Superior temporal gyrus (tissue), 1 donor: Measurements from ENCODE around the gene HTR3E.
"Not testable (repeated sequence)": the region's sequence is repeated elsewhere in the genome, so short reads cannot be mapped to it uniquely, and the experiment has no call there.

ENCODE experiments used
- DNase-seq: peaks from one replicate; pipeline ENCODE4 v3.0.0-alpha.2; 2016; ENCODE audit errors: extremely low spot score

HTR3E gene

DNA sequence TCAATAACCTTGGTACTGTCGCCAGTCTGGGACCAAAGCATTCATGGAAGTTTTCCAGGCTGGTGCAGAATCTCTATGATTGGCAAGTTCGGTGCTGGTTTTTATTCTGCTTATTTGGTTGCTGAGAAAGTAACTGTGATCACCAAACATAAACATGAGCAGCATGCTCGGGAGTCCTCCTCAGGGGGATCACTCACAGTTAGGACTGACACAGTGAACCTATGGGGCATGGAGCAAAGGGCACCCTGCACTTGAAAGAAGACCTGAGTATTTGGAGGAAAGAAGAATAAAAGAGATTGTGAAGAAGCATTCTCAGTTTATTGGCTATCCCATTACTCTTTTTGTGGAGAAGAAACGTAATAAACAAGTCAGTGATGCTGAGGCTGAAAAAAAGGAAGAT, 19.2 kb downstream of the HTR3E start:
- no peak for DNase-seq

DNA sequence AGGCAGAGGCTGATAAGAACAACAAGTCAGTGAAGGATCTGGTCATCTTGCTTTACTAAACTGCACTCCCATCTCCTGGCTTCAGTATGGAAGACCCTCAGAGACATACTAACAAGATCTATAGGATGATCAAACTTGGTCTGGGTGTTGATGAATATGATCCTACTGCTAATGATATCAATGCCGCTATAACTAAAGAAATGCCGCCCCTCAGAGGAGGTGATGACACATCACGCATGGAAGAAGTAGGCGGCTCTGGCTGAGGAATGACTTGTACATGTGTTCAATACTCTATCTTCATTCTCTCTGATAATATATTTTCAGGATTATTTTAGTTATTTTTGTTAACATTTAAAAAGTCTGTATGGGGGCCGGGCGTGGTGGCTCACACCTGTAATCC, 20.8 kb downstream of the HTR3E start:
- DNase-seq: no peak

DNA sequence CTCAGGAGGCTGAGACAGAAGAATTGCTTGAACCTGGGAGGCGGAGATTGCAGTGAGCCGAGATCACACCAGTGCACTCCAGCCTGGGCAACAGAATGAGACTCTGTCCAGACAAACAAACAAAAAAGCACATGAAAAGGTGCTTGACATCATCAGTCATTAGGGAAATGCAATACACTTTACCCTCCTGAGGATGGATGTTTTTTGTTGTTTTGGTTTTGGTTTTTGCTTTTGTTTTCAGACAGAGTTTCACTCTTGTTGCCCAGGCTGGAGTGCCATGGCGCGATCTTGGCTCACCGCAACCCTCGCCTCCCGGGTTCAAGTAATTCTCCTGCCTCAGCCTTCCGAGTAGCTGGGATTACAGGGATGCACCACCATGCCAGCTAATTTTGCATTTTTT, 24.2 kb downstream of the HTR3E start:
- not testable (repeated sequence) for DNase-seq

DNA sequence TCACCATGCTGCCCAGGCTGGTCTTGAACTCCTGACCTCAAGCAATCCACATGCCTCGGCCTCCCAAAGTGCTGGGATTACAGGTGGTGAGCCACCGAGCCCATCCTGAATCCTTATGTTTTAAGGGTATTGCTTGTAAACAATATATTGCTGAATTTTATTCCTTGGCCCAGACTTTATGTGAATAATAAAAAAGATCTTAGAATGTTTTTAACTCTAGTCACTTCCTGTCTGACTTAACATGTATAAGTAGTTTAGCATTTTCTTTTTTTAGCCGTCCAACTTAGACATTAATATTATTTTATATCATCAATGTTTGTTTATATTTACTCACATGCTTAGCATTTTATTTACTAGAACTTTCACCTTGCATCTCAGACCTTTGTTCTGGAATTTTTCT, 29.1 kb downstream of the HTR3E start:
- no peak for DNase-seq

DNA sequence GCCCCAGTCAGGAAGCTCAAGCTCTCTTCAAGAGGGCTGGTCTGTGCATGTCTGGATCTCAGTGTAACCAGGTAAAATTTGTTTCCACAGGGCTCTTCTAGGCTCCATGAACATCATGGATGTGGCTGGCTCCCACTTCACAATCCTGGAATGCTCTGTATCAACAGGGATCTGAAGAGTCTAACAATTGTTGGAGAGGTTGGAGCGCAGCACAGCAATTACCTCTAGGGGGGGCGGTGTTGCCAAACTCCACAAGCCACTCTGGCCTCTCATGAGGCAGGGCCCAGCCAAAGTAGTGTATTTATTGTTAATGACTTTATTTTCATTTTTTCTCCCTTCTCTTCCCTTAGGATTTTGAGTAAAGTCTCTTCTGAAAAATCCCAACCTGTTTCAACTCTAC, 32.1 kb downstream of the HTR3E start:
- DNase-seq: no peak

DNA sequence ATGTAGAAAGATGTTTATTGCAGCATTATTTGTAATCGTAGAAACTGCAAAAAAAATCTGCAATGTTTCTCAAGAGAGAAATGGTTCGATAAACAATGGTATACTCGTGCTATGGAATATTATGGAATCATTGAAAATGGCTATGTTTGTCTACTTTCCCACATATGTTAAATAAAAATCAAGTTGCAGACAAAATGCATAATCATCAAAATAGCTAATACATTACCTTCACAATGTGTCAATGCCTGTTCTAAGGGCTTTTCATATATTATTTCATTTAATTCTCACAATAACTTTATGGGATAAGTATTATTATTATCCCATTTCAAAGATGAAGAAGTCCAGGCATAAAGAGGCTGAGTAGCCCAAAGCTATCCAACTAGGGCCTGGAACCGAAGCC, 36.1 kb downstream of the HTR3E start:
- DNase-seq: no peak

DNA sequence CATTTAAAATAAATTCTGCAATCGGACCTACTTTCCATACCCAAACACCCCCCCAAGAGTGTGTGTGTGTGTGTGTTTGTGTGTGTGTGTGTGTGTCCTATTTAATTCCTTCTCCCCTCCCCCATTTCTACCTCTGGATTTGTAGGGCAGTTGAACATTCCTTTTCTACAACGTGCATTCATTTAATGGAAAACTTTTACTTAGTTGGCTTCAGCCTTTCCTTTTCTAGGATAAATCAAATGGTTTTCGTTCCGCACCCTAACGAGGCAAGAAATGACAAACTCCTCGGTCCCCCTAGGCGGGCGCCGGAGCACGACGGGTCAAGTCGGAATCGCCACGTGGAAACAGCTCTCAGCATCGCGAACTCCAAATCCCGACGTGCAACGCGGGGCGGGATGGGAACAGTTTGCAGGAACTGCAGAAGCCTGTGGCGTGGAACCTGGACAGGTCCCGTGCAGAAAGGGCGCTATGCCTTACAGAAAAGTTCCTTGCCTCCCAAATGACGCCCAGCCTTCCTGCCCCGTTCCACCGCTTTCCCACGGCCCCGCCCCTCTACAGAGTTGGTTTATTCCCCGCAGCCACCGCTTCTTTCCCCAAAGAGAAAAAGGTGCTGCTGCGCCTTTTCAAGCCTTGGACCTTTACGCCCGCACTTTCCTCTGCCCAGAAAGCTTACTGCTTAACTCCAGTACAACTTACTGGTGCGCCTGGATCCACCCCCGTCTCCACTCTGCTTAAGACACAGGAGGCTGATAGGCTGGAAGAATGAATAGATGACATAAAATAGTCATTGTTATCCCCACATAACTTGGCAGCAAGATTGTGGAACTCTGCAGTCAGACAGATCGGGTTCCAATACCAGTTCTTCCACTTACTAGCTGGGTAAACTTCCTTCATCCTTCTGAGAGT, 37.2 kb downstream of the HTR3E start:
- peak; percentile 90 for DNase-seq

DNA sequence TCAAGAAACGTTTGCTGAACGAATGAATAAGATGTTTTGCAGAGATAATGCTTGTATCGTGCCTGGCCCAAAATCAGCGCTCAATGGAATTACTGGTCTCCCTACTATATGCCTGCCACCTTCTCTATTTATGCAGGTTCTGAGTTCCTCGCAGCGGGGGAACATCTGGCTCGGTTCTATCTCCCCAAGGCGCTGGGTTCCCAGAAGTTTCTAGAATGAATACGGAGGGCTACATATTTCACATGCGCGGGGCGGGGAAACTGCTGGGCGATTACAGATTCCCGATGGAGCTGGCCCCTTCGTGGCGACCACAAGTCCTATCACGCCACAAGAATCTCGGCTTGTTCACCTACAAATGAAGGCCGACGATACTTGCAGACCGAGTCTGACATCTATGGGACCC, 37.9 kb downstream of the HTR3E start:
- DNase-seq: no peak

DNA sequence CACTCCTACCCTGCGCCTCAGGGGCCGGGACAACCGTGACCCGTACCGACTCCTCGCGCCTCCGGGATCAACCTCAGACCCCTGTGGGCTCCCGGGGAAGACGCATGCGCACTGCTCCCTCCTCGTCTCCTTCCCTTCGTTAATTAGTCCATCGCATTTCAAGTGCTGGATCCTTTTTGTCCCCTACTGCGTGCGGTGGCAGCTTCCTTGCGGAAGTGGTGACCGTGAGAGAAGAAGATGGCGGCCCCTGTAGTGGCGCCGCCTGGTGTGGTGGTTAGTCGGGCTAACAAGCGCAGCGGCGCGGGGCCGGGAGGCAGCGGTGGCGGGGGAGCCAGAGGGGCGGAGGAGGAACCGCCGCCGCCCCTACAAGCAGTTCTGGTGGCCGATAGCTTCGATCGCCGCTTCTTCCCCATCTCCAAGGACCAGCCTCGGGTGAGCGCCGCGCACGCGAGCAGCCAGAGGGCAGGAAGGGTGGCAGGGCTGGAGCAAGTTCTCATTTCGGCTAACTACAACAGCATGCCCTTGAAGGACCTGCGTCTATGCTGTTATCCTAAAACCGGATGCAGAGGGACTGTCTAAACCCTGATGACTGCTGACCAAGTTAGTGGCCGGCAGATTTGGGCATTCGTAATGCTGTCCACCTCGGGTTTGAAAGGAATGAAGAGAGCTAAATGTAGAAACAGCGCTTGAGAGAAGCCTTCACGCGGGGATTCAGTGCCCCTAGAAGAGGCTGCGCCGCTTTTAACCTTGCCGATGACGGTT, 38.5 kb downstream of the HTR3E start, which contains the start of gene EIF2B5:
TSS of gene EIF2B5 (plus strand) at position 210 of the 762 bp plus-strand sequence. CDS start at position 238, 28 bp downstream.
- peak; percentile 97 for DNase-seq

DNA sequence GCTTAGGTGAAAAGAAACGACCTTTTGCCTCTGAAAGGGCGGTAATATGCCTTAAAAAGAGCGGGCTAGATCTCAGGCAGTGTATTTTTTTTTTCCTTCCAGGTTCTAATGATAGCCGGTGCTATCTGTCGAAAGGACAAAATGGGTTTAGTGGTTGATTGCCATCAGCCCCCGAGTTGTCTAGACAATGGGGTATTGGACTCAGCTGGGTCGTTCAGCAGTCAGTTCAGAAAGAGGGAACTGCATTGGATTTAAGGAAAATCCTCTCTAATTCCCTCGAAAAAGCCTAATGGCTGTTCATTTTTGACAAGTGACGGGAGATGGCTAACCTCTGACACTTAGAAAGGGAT, 39.0 kb downstream of the HTR3E start:
- no peak for DNase-seq

DNA sequence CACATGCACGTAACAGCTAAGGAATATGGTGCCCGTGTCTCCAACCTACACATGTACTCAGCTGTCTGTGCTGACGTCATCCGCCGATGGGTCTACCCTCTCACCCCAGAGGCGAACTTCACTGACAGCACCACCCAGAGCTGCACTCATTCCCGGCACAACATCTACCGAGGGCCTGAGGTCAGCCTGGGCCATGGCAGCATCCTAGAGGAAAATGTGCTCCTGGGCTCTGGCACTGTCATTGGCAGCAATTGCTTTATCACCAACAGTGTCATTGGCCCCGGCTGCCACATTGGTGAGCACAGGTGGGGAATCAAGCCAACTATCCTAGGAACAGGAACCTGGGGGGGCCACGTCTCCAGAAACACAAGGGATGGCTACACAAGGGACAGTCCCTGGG, 43.6 kb downstream of the HTR3E start:
- DNase-seq: no peak

DNA sequence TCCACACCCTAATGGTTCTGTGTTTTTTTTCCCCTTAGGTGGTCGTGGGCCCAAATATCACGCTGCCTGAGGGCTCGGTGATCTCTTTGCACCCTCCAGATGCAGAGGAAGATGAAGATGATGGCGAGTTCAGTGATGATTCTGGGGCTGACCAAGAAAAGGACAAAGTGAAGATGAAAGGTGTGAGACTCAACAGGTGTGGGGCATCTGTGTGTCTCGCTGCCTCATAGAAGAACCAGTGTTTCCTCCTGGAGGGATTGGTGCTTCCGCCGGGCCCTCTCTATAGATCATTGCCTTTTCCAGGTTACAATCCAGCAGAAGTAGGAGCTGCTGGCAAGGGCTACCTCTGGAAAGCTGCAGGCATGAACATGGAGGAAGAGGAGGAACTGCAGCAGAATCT, 45.3 kb downstream of the HTR3E start:
- DNase-seq: no peak

DNA sequence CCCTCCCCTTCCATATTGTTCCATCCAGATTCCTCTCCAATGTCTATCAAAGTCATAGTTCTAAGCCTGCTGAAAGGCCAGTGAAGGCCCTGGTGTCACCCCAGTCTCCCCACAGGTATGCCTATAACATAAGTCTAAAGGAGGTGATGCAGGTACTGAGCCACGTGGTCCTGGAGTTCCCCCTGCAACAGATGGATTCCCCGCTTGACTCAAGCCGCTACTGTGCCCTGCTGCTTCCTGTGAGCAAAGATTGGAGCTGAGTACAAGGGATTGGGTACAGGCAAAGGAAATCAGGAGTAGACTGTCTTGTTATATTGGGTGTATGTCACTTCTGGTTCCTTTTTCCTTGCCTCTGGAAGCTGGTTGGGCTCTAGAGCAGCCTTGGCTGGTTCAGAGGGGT, 46.5 kb downstream of the HTR3E start:
- no peak for DNase-seq

DNA sequence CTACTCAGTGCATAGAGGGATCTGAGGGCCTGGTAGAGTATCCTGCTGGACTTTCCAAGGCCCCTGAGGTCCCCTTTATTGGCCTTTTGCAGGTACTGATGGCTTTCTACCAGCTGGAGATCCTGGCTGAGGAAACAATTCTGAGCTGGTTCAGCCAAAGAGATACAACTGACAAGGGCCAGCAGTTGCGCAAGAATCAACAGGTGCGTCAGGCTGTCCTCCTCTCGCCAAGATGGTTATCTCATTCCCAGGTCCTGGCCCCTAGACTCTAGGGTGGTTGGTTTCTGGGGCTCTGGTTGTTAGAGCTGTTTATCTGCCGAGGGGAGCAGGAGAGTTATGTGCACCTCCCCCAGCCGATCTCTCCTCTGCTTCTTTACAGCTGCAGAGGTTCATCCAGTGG, 47.6 kb downstream of the HTR3E start:
- no peak for DNase-seq

DNA sequence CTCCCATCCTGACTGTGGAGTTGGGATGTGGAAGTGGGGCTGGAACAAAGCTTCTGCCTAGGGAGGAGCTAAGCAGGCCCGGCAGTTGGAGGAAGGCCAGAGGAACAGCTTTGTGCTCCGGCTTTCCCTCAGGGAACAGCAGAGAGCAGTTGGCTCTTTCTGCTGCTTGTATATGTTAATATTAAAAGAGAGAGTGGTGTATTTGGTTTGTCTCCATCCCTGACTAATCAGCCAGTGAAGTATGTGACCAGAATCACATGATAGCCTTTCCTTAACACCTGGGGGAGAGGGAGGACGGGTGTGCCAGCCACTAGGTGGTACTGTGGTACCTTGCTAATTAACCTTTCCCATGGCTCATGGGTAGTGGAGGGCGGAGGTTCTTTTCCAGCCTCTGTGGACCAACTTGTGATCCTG, 48.3 kb downstream of the HTR3E start:
- DNase-seq: peak; percentile 21

DNA sequence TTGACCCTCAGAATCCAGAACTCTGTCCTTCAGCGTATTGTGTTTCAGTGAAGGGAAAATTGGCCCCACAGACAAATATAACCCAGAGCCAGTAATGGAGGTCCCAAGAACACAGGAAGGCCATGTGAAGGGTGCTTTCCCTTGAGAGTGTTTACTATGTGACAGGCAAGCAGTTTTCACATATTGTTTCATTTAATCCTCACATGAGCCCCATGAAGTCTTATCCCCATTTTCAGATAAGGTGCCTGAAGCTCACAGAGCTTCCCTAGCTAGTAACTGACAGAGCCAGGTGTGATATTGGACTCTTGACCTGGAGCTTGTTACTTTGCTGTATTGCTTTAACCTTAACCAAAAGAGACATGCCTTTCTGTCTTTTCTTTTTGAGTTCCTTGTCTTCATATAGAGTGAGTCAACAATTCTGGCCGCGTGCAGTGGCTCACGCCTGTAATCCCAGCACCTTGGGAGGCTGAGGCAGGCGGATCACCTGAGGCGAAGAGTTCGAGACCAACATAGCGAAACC, 48.9 kb downstream of the HTR3E start:
- no peak for DNase-seq

DNA sequence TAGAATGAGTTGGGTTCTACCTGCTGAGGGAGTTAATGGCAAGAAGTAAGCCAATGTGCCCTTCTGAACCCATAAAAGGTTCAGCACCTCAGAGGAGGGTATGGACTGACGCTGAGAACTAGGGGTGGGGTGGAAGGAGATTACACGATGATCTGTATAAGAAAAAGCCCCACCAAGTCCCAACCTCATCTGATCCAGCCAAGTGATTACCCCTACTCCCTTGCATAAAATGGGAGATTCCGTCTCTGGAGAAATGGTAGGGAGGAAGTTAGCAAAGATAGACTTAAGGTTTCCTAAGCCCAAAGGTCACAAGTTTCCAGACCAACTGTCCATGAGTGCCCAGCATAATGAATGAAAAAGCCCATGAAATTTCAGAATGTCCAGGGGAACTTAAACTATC, 51.2 kb downstream of the HTR3E start:
- DNase-seq: no peak

DNA sequence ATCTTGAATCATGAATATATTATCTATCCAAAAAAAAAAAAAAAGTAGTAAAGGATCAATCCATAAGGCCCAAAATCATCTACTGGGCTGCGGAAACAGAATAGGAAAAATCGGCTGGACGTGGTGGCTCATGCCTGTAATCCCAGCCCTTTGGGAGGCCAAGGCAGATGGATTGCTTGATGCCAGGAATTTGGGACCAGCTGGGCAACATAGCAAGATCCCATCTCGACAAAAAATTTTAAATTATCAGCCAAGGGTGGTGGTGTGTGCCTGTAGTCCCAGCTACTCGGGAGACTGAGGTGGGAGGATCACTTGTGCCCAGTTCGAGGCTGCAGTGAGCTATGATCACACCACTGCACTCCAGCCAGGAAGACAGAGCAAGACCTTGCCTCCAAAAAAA, 52.3 kb downstream of the HTR3E start:
- DNase-seq: no peak

DNA sequence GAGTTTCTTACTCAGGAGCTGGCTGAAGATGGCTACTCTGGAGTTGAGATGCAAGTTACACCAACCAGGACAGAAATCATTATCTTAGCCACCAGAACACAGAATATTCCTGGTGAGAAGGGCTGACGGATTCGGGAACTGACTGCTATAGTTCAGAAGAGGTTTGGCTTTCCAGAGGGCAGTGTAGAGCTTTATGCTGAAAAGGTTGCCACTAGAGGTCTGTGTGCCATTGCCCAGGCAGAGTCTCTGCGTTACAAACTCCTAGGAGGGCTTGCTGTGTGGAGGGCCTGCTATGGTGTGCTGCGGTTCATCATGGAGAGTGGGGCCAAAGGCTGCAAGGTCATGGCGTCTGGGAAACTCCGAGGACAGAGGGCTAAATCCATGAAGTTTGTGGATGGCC, 52.9 kb downstream of the HTR3E start:
- not testable (repeated sequence) for DNase-seq

DNA sequence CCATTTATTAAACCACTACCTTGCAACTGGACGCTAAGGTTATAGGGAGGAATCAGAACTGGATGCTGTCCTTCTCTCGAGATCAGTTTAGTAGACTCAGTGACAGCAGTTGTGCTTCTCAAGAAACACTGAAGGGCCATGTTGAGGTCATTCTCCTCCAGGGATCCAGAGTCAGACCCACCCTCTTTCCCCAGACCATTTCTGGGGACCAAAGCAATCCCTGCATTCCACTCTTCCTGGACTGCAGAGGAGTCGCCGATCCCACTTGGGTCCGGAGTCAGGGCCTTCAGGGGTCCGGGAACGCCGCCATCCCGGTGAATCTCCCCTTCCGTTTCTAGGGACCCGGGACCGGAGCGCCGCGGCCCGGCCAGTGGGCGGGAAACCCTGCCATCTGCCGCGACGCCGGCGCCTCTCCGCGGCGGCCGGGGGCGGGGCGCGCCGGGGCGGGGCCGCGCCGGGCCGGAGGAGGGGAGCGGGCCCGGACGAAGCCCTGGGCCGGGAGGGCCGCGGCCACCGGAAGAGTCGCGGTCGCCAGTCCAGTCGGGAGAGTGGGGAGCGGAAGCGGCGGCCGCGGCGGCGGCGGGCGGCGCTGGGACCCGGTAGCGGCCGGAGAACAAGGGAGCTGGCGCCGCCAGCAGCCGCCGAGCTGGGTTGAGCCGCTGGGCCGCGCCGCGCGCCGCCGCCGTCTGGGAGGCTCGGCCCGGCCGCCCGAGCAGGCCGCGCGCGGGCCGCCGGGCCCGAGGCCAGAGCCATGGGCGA, 58.2 kb downstream of the HTR3E start, which contains the start of gene DVL3:
TSS of gene DVL3 (plus strand) at position 493 of the 759 bp plus-strand sequence. CDS start at position 752, 259 bp downstream.
- DNase-seq: peak; percentile 54

DNA sequence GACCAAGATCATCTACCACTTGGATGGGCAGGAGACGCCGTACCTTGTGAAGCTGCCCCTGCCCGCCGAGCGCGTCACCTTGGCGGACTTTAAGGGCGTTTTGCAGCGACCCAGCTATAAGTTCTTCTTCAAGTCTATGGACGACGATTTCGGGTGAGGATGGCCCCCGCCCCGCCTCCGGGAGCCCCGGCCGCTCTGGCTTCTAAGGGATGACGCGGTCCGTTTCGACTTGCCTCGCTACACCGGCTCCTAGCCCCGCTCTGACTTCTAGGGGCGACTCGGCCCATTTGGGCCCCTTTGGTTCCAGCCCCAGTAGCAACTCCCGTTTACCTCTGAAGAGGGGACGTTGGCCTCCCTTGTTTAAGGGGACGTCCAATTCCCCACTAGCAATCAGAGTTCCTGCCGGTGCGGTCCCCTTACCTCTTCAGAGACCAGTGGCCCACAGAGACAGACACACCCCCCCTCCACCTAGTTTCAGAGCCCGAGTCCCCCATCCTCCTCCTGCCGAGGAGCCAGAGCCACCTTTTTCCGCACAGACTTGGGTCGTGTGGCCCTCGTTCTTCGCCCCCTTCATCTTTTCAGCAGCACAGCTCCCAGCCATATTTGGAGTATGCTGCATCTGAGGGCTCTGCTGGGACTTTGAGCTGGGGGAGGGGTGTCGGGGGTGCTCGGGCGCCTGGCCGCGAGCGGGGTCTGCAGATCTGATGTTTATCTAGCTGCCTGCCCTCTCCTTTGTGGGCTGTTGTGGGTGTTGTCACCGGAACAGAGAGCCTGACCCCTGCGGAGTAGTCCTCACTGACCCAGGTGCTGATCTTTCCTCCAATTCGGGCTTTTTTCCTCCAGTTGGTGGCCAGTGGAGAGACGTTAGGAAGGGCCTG, 59.0 kb downstream of the HTR3E start:
- DNase-seq: peak; percentile 17
